Urinary bladder (tissue), 4 donors: ENCODE results near the gene MRGPRG. TPM values are rescaled to one million over a fixed set of nuclear protein-coding genes. Genes with fewer than 3 reads are reported as not detected.
"Not testable (repeated sequence)": the region's sequence is repeated elsewhere in the genome, so short reads cannot be mapped to it uniquely, and the experiment has no call there.

Experiments
- DNase-seq: peaks from one replicate; pipeline ENCODE4 v3.0.0-alpha.2; 2015; ENCODE audit errors: extremely low spot score
- H3K27ac ChIP-seq: one replicate; pipeline ENCODE4 v1.5.1; 2013; ENCODE audit warnings: low read depth, mild to moderate bottlenecking, moderate library complexity
- H3K36me3 ChIP-seq: one replicate; pipeline ENCODE4 v1.6.1; 2013; ENCODE audit warnings: mild to moderate bottlenecking, moderate library complexity; ENCODE audit not compliant: insufficient read depth
- H3K4me1 ChIP-seq: one replicate; pipeline ENCODE4 v1.6.1; 2013; ENCODE audit warnings: mild to moderate bottlenecking, moderate library complexity; ENCODE audit not compliant: insufficient read depth
- H3K4me3 ChIP-seq: one replicate; pipeline ENCODE4 v1.5.1; 2013; ENCODE audit warnings: low read depth, low read length
- WGBS: extraction: QIAGEN DNeasy Blood & Tissue Kit; methylation state at CpG from one replicate; pipeline ENCODE4 v1.1.7; 2013; 5-methylcytosine and 5-hydroxymethylcytosine counted together
- polyA plus RNA-seq: library from polyadenylated mRNA; stranded (reverse); fragments of 200-250 nt; gene quantifications from one replicate; pipeline ENCODE4 v1.2.3, GENCODE V29; 2013
- total RNA-seq: library from RNA; depleted of rRNA; stranded (reverse); fragments of >200 nt; gene quantifications from one replicate; pipeline ENCODE4 v1.2.3, GENCODE V29; 2014
- donor health status: healthy with polysubstance abuse.
- donor health status: healthy.

MRGPRG gene
- total RNA-seq (not detected), polyA plus RNA-seq (not detected)

- H3K36me3 ChIP-seq = no peaks in the 10 kb centered on the region
- WGBS = 86% methylated on average over 35 of the region's 35 CpGs
- peaks cover 2% of the 10 kb centered on the region for H3K4me1 ChIP-seq
- DNase-seq = no peak
- no peak within 1 kb of the TSS for H3K4me3 ChIP-seq
- H3K27ac ChIP-seq = no peak within 1 kb of the TSS
These were observed at the start of gene MRGPRG for GRCh38 chr11:3218483-3219280. Gene MRGPRG, minus strand, starts transcription at chr11:3218813. Its CDS starts 0 bp downstream, at chr11:3218813.

GRCh38 chr11:3262548-3262947, 43.9 kb upstream of the MRGPRG start:
- not testable (repeated sequence) for H3K4me3 ChIP-seq, H3K4me1 ChIP-seq, H3K27ac ChIP-seq, DNase-seq, H3K36me3 ChIP-seq
- WGBS = 70% methylated on average over 6 of the region's 7 CpGs

- H3K36me3 ChIP-seq, H3K27ac ChIP-seq, H3K4me3 ChIP-seq, H3K4me1 ChIP-seq, DNase-seq: not testable (repeated sequence)
- WGBS = 49% methylated on average over 7 of the region's 8 CpGs
These were observed 43.2 kb upstream of the MRGPRG start for GRCh38 chr11:3261831-3262230.

- H3K36me3 ChIP-seq, H3K4me3 ChIP-seq, DNase-seq, H3K4me1 ChIP-seq, H3K27ac ChIP-seq: not testable (repeated sequence)
- 91% methylated on average over 1 of the region's 1 CpG for WGBS
These were observed 38.9 kb upstream of the MRGPRG start for GRCh38 chr11:3257509-3257908.

- not testable (repeated sequence) for H3K27ac ChIP-seq, H3K4me3 ChIP-seq, DNase-seq, H3K4me1 ChIP-seq, H3K36me3 ChIP-seq
- WGBS = 91% methylated on average over 4 of the region's 12 CpGs
These were observed 36.6 kb upstream of the MRGPRG start for GRCh38 chr11:3255241-3255640.

GRCh38 chr11:3254773-3255172, 36.2 kb upstream of the MRGPRG start:
- not testable (repeated sequence) for H3K27ac ChIP-seq, H3K4me1 ChIP-seq, H3K36me3 ChIP-seq, H3K4me3 ChIP-seq, DNase-seq
- WGBS = no CpG with 5 or more reads among the region's 14 CpGs

GRCh38 chr11:3245071-3245470, 26.5 kb upstream of the MRGPRG start:
- no peak overlapping the region for H3K4me3 ChIP-seq
- H3K36me3 ChIP-seq = no peaks in the 10 kb centered on the region
- DNase-seq = no peak
- H3K4me1 ChIP-seq = no peaks in the 10 kb centered on the region
- no peak overlapping the region for H3K27ac ChIP-seq

GRCh38 chr11:3243880-3244279, 25.3 kb upstream of the MRGPRG start:
- no peak for DNase-seq
- no peaks in the 10 kb centered on the region for H3K36me3 ChIP-seq
- no peak overlapping the region for H3K4me3 ChIP-seq
- no peaks in the 10 kb centered on the region for H3K4me1 ChIP-seq
- H3K27ac ChIP-seq = no peak overlapping the region
- 87% methylated on average over 1 of the region's 1 CpG for WGBS

- WGBS = 88% methylated on average over 2 of the region's 2 CpGs
- Histone ChIP-seq H3K4me3 (no peak overlapping the region), H3K36me3 (no peaks in the 10 kb centered on the region), H3K4me1 (no peaks in the 10 kb centered on the region), H3K27ac (no peak overlapping the region)
- no peak for DNase-seq
These were observed 18.5 kb upstream of the MRGPRG start for GRCh38 chr11:3237119-3237518.

- no peak for DNase-seq
These were observed 16.2 kb upstream of the MRGPRG start for GRCh38 chr11:3234846-3235245.

GRCh38 chr11:3232956-3233355, 14.3 kb upstream of the MRGPRG start:
- Histone ChIP-seq H3K36me3 (no peaks in the 10 kb centered on the region), H3K27ac (no peak overlapping the region), H3K4me1 (no peaks in the 10 kb centered on the region), H3K4me3 (no peak overlapping the region)
- WGBS = 85% methylated on average over 21 of the region's 21 CpGs
- DNase-seq = no peak

More at GRCh38 chr11:3234846-3235245, 16.2 kb upstream of the MRGPRG start:
- Histone ChIP-seq H3K4me1 (no peaks in the 10 kb centered on the region), H3K36me3 (no peaks in the 10 kb centered on the region), H3K27ac (no peak overlapping the region), H3K4me3 (no peak overlapping the region)
- 67% methylated on average over 7 of the region's 7 CpGs for WGBS

- DNase-seq = no peak
- Histone ChIP-seq H3K27ac (no peak within 1 kb of the TSS), H3K36me3 (no peaks in the 10 kb centered on the region), H3K4me3 (peak within 1 kb of the TSS; percentile 7), H3K4me1 (no peaks in the 10 kb centered on the region)
- WGBS = 51% methylated on average over 39 of the region's 39 CpGs
These were observed 13.5 kb upstream of the MRGPRG start, which contains the start of gene MRGPRE for GRCh38 chr11:3231851-3232744. Gene MRGPRE, minus strand, starts transcription at chr11:3232417. Its CDS starts 3,618 bp downstream, at chr11:3228799.

GRCh38 chr11:3231550-3231850, 12.9 kb upstream of the MRGPRG start:
- Histone ChIP-seq H3K4me1 (no peaks in the 10 kb centered on the region), H3K4me3 (no peak overlapping the region), H3K36me3 (no peaks in the 10 kb centered on the region), H3K27ac (no peak overlapping the region)
- 71% methylated on average over 6 of the region's 6 CpGs for WGBS
- DNase-seq = no peak
